Gastrocnemius medialis (tissue), 4 donors: Measurements from ENCODE around the gene HEXIM2. TPM values are rescaled to one million over a fixed set of nuclear protein-coding genes. Genes with fewer than 3 reads are reported as not detected.

Experiments
- ATAC-seq, 2 donors: fragments of 150-250 bp; one replicate each; pipeline ENCODE4 v1.9.1; 2016
- DNase-seq, 2 donors: peaks; one replicate each; pipeline ENCODE4 v3.0.0-alpha.2; 2019
- H3K27ac ChIP-seq, 4 donors: fragments of 200-600 bp; sonication (generic); 1 replicate in 1 of 4; 2 replicates in 3 of 4; pipeline ENCODE4 v1.5.1; 2016 to 2018; ENCODE audit warnings: mild to moderate bottlenecking in 2 of 4, moderate library complexity in 1 of 4
- H3K27me3 ChIP-seq, 3 donors: fragments of 200-600 bp; sonication (generic) in 2 of 3; 1 replicate in 1 of 3; 2 replicates in 2 of 3; pipeline versions ENCODE4 v1.5.1 to v1.6.0; 2016 to 2019; ENCODE audit warnings: mild to moderate bottlenecking in 1 of 3, moderate library complexity in 1 of 3
- H3K36me3 ChIP-seq, 2 donors: fragments of 200-600 bp; sonication (generic) in 1 of 2; one replicate each; pipeline ENCODE4 v1.5.1; 2017 to 2018
- H3K4me1 ChIP-seq, 2 donors: fragments of 200-600 bp; sonication (generic) in 1 of 2; one replicate each; pipeline ENCODE4 v1.5.1; 2016 to 2017; ENCODE audit warnings: mild to moderate bottlenecking in 2 of 2
- H3K4me3 ChIP-seq, 4 donors: fragments of 200-600 bp; sonication (generic) in 3 of 4; 1 replicate in 1 of 4; 2 replicates in 3 of 4; pipeline ENCODE4 v1.5.1; 2016 to 2019; ENCODE audit warnings: mild to moderate bottlenecking in 2 of 4
- H3K9me3 ChIP-seq, 3 donors: fragments of 200-600 bp; sonication (generic) in 2 of 3; 1 replicate in 1 of 3; 2 replicates in 2 of 3; pipeline ENCODE4 v1.5.1; 2016 to 2019
- POLR2A ChIP-seq, 2 donors: fragments of 450-650 bp; IDR thresholded peaks; one replicate each; pipeline ENCODE4 v1.6.1; 2017; ENCODE audit warnings: antibody characterized with exemption in 2 of 2, mild to moderate bottlenecking in 2 of 2, moderate library complexity in 2 of 2
- in situ Hi-C, 4 donors: fragments of 200-750 bp; cut with MboI; loops; one replicate each; pipeline versions ENCODE4 v1.15.0 to v1.8.0; 2017; ENCODE audit warnings: low sequenced_read_pairs in 4 of 4
- intact Hi-C: fragments of 100-400 bp; cut with DNase I; formaldehyde crosslinking; loops from one replicate; pipeline ENCODE4 v1.15.1; 2023; ENCODE audit warnings: low total_unique reads
- total RNA-seq, 4 donors: library from RNA; depleted of rRNA; stranded (reverse); fragments of >200 nt; gene quantifications; one replicate each; pipeline versions ENCODE4 v1.1.0 to v1.2.3, GENCODE V29; 2016
- TF ChIP-seq, protein P1 (sequence below), 5 experiments: fragments of 450-650 bp in 3 of 5; fragments of 200-600 bp in 2 of 5; sonication (generic) in 2 of 5; IDR thresholded peaks in 4 of 5; conservative IDR thresholded peaks in 1 of 5; 1 replicate in 4 of 5; 2 replicates in 1 of 5; pipeline ENCODE4 v1.5.1; 2016 to 2019; ENCODE audit warnings: antibody characterized with exemption in 5 of 5, mild to moderate bottlenecking in 3 of 5, moderate library complexity in 3 of 5

Gene HEXIM2
- total RNA-seq, 4 donors from 2014 or later, result 31.4 to 70.8 (median 64.9) TPM

- DNase-seq (peak; percentile 62 to 67), ATAC-seq (peak; percentile 4 to 22)
- in situ Hi-C loops (loop anchor here in 1 of 4 donors (25.0 kb wide), 2 partner anchors 88 to 238 kb away; partner anchors contain the start of genes DCAKD, GFAP and NMT1), intact Hi-C loops (loop anchor here (1.0 to 5.0 kb wide), 3 partner anchors 15 to 1042 kb away; partner anchors contain the start of genes ACBD4 and KANSL1)
- Histone ChIP-seq H3K4me3 (peak overlapping the region; percentile 77 to 85 (median 80)), H3K27ac (peak overlapping the region; percentile 90 to 98 (median 96)), H3K9me3 (no peaks in the 10 kb centered on the region), H3K4me1 (peaks cover 28 to 43% of the 10 kb centered on the region in 2 donors), H3K36me3 (no peaks in the 10 kb centered on the region), H3K27me3 (no peaks in the 10 kb centered on the region)
- TF ChIP-seq, protein P1, sequence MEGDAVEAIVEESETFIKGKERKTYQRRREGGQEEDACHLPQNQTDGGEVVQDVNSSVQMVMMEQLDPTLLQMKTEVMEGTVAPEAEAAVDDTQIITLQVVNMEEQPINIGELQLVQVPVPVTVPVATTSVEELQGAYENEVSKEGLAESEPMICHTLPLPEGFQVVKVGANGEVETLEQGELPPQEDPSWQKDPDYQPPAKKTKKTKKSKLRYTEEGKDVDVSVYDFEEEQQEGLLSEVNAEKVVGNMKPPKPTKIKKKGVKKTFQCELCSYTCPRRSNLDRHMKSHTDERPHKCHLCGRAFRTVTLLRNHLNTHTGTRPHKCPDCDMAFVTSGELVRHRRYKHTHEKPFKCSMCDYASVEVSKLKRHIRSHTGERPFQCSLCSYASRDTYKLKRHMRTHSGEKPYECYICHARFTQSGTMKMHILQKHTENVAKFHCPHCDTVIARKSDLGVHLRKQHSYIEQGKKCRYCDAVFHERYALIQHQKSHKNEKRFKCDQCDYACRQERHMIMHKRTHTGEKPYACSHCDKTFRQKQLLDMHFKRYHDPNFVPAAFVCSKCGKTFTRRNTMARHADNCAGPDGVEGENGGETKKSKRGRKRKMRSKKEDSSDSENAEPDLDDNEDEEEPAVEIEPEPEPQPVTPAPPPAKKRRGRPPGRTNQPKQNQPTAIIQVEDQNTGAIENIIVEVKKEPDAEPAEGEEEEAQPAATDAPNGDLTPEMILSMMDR (IDR thresholded peaks at IDR 0.05 in 4 of 5, conservative IDR thresholded peaks at IDR 0.05 in 1 of 5), result no peak
- no peak for TF ChIP-seq POLR2A (IDR thresholded peaks at IDR 0.05)
Observed at GRCh38 chr17:45149669-45150664, 11.7 kb upstream of the HEXIM2 start.

GRCh38 chr17:45150911-45151809, 10.5 kb upstream of the HEXIM2 start:
- DNase-seq, result no peak
- no peaks in the 10 kb centered on the region for H3K27me3 ChIP-seq
- H3K36me3 ChIP-seq, result no peaks in the 10 kb centered on the region
- peak overlapping the region; percentile 90 to 98 (median 96) for H3K27ac ChIP-seq
- ATAC-seq, result no peak
- in situ Hi-C loops, result loop anchor here in 1 of 4 donors (25.0 kb wide), 1 partner anchor 89 kb away; the partner anchor contains the start of genes DCAKD and NMT1
- H3K9me3 ChIP-seq, result no peaks in the 10 kb centered on the region
- TF ChIP-seq, protein P1 (IDR thresholded peaks at IDR 0.05 in 4 of 5, conservative IDR thresholded peaks at IDR 0.05 in 1 of 5), result no peak
- no peak for TF ChIP-seq POLR2A (IDR thresholded peaks at IDR 0.05)
- H3K4me3 ChIP-seq, result peak overlapping the region; percentile 77 to 85 (median 80)
- H3K4me1 ChIP-seq, result peaks cover 37 to 50% of the 10 kb centered on the region in 2 donors
- intact Hi-C loops, result no loop called here

GRCh38 chr17:45155029-45155428, 6.6 kb upstream of the HEXIM2 start:
- no peak overlapping the region for H3K4me3 ChIP-seq
- H3K36me3 ChIP-seq, result no peaks in the 10 kb centered on the region
- in situ Hi-C loops (loop anchor here in 1 of 4 donors (25.0 kb wide), 1 partner anchor 93 kb away; the partner anchor contains the start of genes DCAKD and NMT1), intact Hi-C loops (no loop called here)
- no peaks in the 10 kb centered on the region for H3K27me3 ChIP-seq
- no peak for DNase-seq
- ATAC-seq, result no peak
- TF ChIP-seq, protein P1 (IDR thresholded peaks at IDR 0.05 in 4 of 5, conservative IDR thresholded peaks at IDR 0.05 in 1 of 5), result no peak
- TF ChIP-seq POLR2A (IDR thresholded peaks at IDR 0.05), result no peak
- H3K9me3 ChIP-seq, result no peaks in the 10 kb centered on the region
- peaks cover 62 to 67% of the 10 kb centered on the region in 2 donors for H3K4me1 ChIP-seq
- peak overlapping the region; percentile 1 to 57 (median 50) for H3K27ac ChIP-seq

- Histone ChIP-seq H3K4me1 (peaks cover 64 to 70% of the 10 kb centered on the region in 2 donors), H3K27me3 (no peaks in the 10 kb centered on the region), H3K36me3 (no peaks in the 10 kb centered on the region), H3K27ac (peak overlapping the region; percentile 1 to 57 (median 50)), H3K9me3 (no peaks in the 10 kb centered on the region), H3K4me3 (no peak overlapping the region)
- in situ Hi-C loops (loop anchor here in 1 of 4 donors (25.0 kb wide), 1 partner anchor 93 kb away; the partner anchor contains the start of genes DCAKD and NMT1), intact Hi-C loops (no loop called here)
- TF ChIP-seq, protein P1 (IDR thresholded peaks at IDR 0.05 in 4 of 5, conservative IDR thresholded peaks at IDR 0.05 in 1 of 5), result no peak
- no peak for TF ChIP-seq POLR2A (IDR thresholded peaks at IDR 0.05)
- DNase-seq, result no peak
- no peak for ATAC-seq
Observed at GRCh38 chr17:45155483-45155882, 6.2 kb upstream of the HEXIM2 start.
